H1 (cell line): ENCODE data around the gene CA7. TPM values are rescaled to one million over a fixed set of nuclear protein-coding genes. Genes with fewer than 3 reads are reported as not detected.

ENCODE experiments used
- CTCF ChIA-PET: fragments of 300-600 bp; sonication (Branson Sonifier 250); formaldehyde crosslinking; loops from one replicate; lab custom pipeline; 2021; ENCODE audit not compliant: partially characterized antibody; lab: Charles Lee
- POLR2A ChIA-PET: fragments of 300-600 bp; sonication (Branson Sonifier 250); formaldehyde crosslinking; loops from one replicate; lab custom pipeline; 2021; ENCODE audit warnings: inconsistent platforms; ENCODE audit not compliant: partially characterized antibody; lab: Charles Lee
- DNase-seq, 2 experiments: peaks; one replicate each; pipeline versions ENCODE4 v3.0.0 to v3.0.0-alpha.2; 2010 to 2022; ENCODE audit warnings: low spot score in 2 of 2, low read depth in 1 of 2, mixed read lengths in 1 of 2
- FAIRE-seq: peaks from 2 replicates; lab custom pipeline; 2011; peaks lifted over from hg19 to GRCh38; lab: Jason Lieb, UNC
- H2AFZ ChIP-seq: 2 replicates; pipeline ENCODE4 v1.8.1; 2012; ENCODE audit warnings: low read length, inconsistent platforms
- H2AK5ac ChIP-seq: 2 replicates; pipeline ENCODE4 v1.6.1; 2013; ENCODE audit warnings: low read depth, low read length
- H2BK120ac ChIP-seq: replicated peaks from 2 replicates; pipeline ENCODE3; 2013; ENCODE audit warnings: low read depth, low read length, inconsistent platforms
- H2BK12ac ChIP-seq: 2 replicates; pipeline ENCODE4 v1.6.1; 2013; ENCODE audit warnings: low read depth, low read length
- H2BK15ac ChIP-seq: 2 replicates; pipeline ENCODE4 v1.6.1; 2013; ENCODE audit warnings: low read length
- H2BK20ac ChIP-seq: 2 replicates; pipeline ENCODE4 v1.6.1; 2013; ENCODE audit warnings: low read length
- H2BK5ac ChIP-seq: 2 replicates; pipeline ENCODE4 v1.6.1; 2013; ENCODE audit warnings: low read depth, low read length
- H3K14ac ChIP-seq: 2 replicates; pipeline ENCODE4 v1.6.1; 2013; ENCODE audit warnings: inconsistent platforms; ENCODE audit not compliant: insufficient read length
- H3K18ac ChIP-seq: 2 replicates; pipeline ENCODE4 v1.6.1; 2013; ENCODE audit warnings: low read length; ENCODE audit errors: extremely low read depth
- H3K23ac ChIP-seq: 2 replicates; pipeline ENCODE4 v1.6.1; 2013; ENCODE audit warnings: inconsistent platforms; ENCODE audit not compliant: insufficient read length
- H3K23me2 ChIP-seq: 2 replicates; pipeline ENCODE4 v1.6.1; 2013; ENCODE audit warnings: low read depth, low read length
- H3K27ac ChIP-seq: 2 replicates; pipeline ENCODE4 v1.6.1; 2011; ENCODE audit warnings: low read depth, low read length, inconsistent platforms
- H3K27me3 ChIP-seq, 4 experiments: replicated peaks in 1 of 4; 1 replicate in 1 of 4; 2 replicates in 3 of 4; pipeline versions ENCODE4 v1.6.1 to v1.8.1; 2011 to 2013; ENCODE audit warnings: low read length in 3 of 4, mild to moderate bottlenecking in 3 of 4, inconsistent platforms in 2 of 4, mixed read lengths in 2 of 4, moderate library complexity in 1 of 4; ENCODE audit not compliant: control insufficient read depth in 3 of 4, insufficient read depth in 3 of 4; ENCODE audit errors: extremely low read depth in 1 of 4
- H3K36me3 ChIP-seq, 4 experiments: 2 replicates each; pipeline versions ENCODE4 v1.6.1 to v1.8.1; 2011 to 2013; ENCODE audit warnings: mild to moderate bottlenecking in 4 of 4, low read length in 3 of 4, moderate library complexity in 2 of 4, control low read depth in 1 of 4, inconsistent platforms in 1 of 4; ENCODE audit not compliant: insufficient read depth in 4 of 4, control insufficient read depth in 2 of 4
- H3K4ac ChIP-seq: replicated peaks from 2 replicates; pipeline ENCODE3; 2013; ENCODE audit warnings: low read length, low read depth, mixed read lengths, inconsistent platforms; ENCODE audit not compliant: insufficient read length
- H3K4me1 ChIP-seq, 4 experiments: replicated peaks in 1 of 4; 1 replicate in 1 of 4; 2 replicates in 3 of 4; pipeline versions ENCODE4 v1.6.1 to v1.8.1; 2011 to 2013; ENCODE audit warnings: low read length in 3 of 4, inconsistent platforms in 2 of 4, mixed read lengths in 1 of 4; ENCODE audit not compliant: insufficient read depth in 4 of 4, control insufficient read depth in 3 of 4
- H3K4me2 ChIP-seq, 2 experiments: 2 replicates each; pipeline versions ENCODE4 v1.6.1 to v1.8.1; 2011 to 2013; ENCODE audit warnings: low read depth in 2 of 2, low read length in 2 of 2, control low read depth in 1 of 2, inconsistent platforms in 1 of 2, mild to moderate bottlenecking in 1 of 2; ENCODE audit not compliant: insufficient read depth in 1 of 2
- H3K4me3 ChIP-seq, 4 experiments: fragments of 200-600, 300-600 bp in 1 of 4; sonication (generic), shearing (Covaris generic), sonication (Bioruptor Twin) in 1 of 4; 2 replicates each; pipeline versions ENCODE4 v1.5.1 to v1.8.1; 2011 to 2016; ENCODE audit warnings: low read length in 4 of 4, low read depth in 3 of 4, control low read depth in 2 of 4, inconsistent platforms in 2 of 4, mild to moderate bottlenecking in 2 of 4, mixed read lengths in 1 of 4, moderate library complexity in 1 of 4; ENCODE audit not compliant: insufficient read depth in 2 of 4; ENCODE audit errors: extremely low read depth in 1 of 4
- H3K56ac ChIP-seq: replicated peaks from 2 replicates; pipeline ENCODE3; 2013; ENCODE audit warnings: low read depth, mild to moderate bottlenecking, mixed read lengths, low read length, inconsistent platforms; ENCODE audit not compliant: insufficient read length
- H3K79me1 ChIP-seq: 2 replicates; pipeline ENCODE4 v1.6.1; 2013; ENCODE audit warnings: low read depth, low read length, control low read depth
- H3K79me2 ChIP-seq, 2 experiments: 2 replicates each; pipeline versions ENCODE4 v1.6.1 to v1.8.1; 2012 to 2013; ENCODE audit warnings: low read length in 2 of 2, mild to moderate bottlenecking in 2 of 2, inconsistent platforms in 1 of 2; ENCODE audit not compliant: insufficient read depth in 2 of 2, control insufficient read depth in 1 of 2
- H3K9ac ChIP-seq, 4 experiments: replicated peaks in 1 of 4; 1 replicate in 1 of 4; 2 replicates in 3 of 4; pipeline versions ENCODE4 v1.6.1 to v1.8.1; 2011 to 2013; ENCODE audit warnings: low read depth in 3 of 4, low read length in 3 of 4, control low read depth in 2 of 4, mild to moderate bottlenecking in 2 of 4, moderate library complexity in 2 of 4, inconsistent platforms in 1 of 4; ENCODE audit errors: extremely low read depth in 1 of 4
- H3K9me3 ChIP-seq, 2 experiments: 2 replicates each; pipeline versions ENCODE4 v1.6.1 to v1.8.1; 2012 to 2013; ENCODE audit warnings: mild to moderate bottlenecking in 2 of 2, moderate library complexity in 2 of 2, control low read depth in 1 of 2, inconsistent platforms in 1 of 2, low read depth in 1 of 2, low read length in 1 of 2, mixed read lengths in 1 of 2; ENCODE audit not compliant: insufficient read depth in 2 of 2
- H4K20me1 ChIP-seq, 2 experiments: replicated peaks in 1 of 2; 2 replicates each; pipeline versions ENCODE3 to v1.8.1; 2011 to 2013; ENCODE audit warnings: inconsistent platforms in 2 of 2, low read length in 2 of 2, mild to moderate bottlenecking in 1 of 2; ENCODE audit not compliant: insufficient read depth in 2 of 2, control insufficient read depth in 1 of 2
- H4K5ac ChIP-seq: 2 replicates; pipeline ENCODE4 v1.6.1; 2013; ENCODE audit warnings: low read length, low read depth, mixed read lengths, inconsistent platforms; ENCODE audit not compliant: insufficient read length
- H4K8ac ChIP-seq: 2 replicates; pipeline ENCODE4 v1.8.0; 2013; ENCODE audit warnings: mild to moderate bottlenecking, moderate library complexity, low read length, inconsistent platforms; ENCODE audit not compliant: insufficient read depth; ENCODE audit errors: extremely low read depth
- H4K91ac ChIP-seq: replicated peaks from 2 replicates; pipeline ENCODE3; 2013; ENCODE audit warnings: low read length, mixed read lengths, inconsistent platforms; ENCODE audit not compliant: insufficient read length
- BRCA1 ChIP-seq: IDR thresholded peaks from 2 replicates; pipeline ENCODE4 v1.6.1; 2012; ENCODE audit warnings: low read depth, low read length, improper control_type of control experiment
- CEBPB ChIP-seq: IDR thresholded peaks from 2 replicates; pipeline ENCODE4 v1.6.1; 2012; ENCODE audit warnings: low read depth, low read length
- CHD1 ChIP-seq: IDR thresholded peaks from 2 replicates; pipeline ENCODE4 v1.6.1; 2012; ENCODE audit warnings: low read depth, low read length, improper control_type of control experiment
- CTBP2 ChIP-seq: IDR thresholded peaks from 2 replicates; pipeline ENCODE4 v1.7.0; 2011; ENCODE audit warnings: borderline replicate concordance, mild to moderate bottlenecking, moderate library complexity, mixed read lengths, low read length; ENCODE audit not compliant: insufficient read depth, insufficient read length
- GABPA ChIP-seq: IDR thresholded peaks from 2 replicates; pipeline ENCODE4 v1.6.1; 2011; ENCODE audit warnings: mild to moderate bottlenecking, low read length, moderate library complexity, borderline replicate concordance; ENCODE audit not compliant: insufficient read depth
- KDM5A ChIP-seq: fragments of 200-600 bp; IDR thresholded peaks from 2 replicates; pipeline ENCODE4 v1.7.1; 2012; ENCODE audit warnings: mild to moderate bottlenecking, low read length, inconsistent platforms, mixed read lengths
- NANOG ChIP-seq: IDR thresholded peaks from 2 replicates; pipeline ENCODE4 v1.6.1; 2011; ENCODE audit warnings: low read length, low read depth, mild to moderate bottlenecking, inconsistent platforms; ENCODE audit not compliant: insufficient read depth, poor library complexity, severe bottlenecking
- POLR2AphosphoS5 ChIP-seq: IDR thresholded peaks from 2 replicates; pipeline ENCODE4 v1.6.1; 2011; ENCODE audit warnings: low read depth, low read length
- POU5F1 ChIP-seq: IDR thresholded peaks from 2 replicates; pipeline ENCODE4 v1.6.1; 2011; ENCODE audit warnings: low read depth, mild to moderate bottlenecking, low read length, moderate library complexity
- SIX5 ChIP-seq: IDR thresholded peaks from 2 replicates; pipeline ENCODE4 v1.6.1; 2011; ENCODE audit warnings: mild to moderate bottlenecking, low read depth, low read length
- TCF12 ChIP-seq: IDR thresholded peaks from 2 replicates; pipeline ENCODE4 v1.6.1; 2011; ENCODE audit warnings: low read depth, mild to moderate bottlenecking, low read length
- WGBS, 2 experiments: shearing (Covaris generic) in 1 of 2; methylation state at CpG; one replicate each; pipeline versions ENCODE4 v1.1.6 to v1.1.7; 2013 to 2015; ENCODE audit warnings: low lambda C conversion rate in 2 of 2, mixed read lengths in 2 of 2, inconsistent platforms in 1 of 2, low coverage in 1 of 2, missing lambda C conversion rate in 1 of 2; ENCODE audit not compliant: insufficient replicate concordance in 2 of 2, insufficient coverage in 1 of 2, insufficient read length in 1 of 2; ENCODE audit errors: extremely low coverage in 1 of 2, missing lambda C conversion rate in 1 of 2; 5-methylcytosine and 5-hydroxymethylcytosine counted together
- polyA plus RNA-seq, 7 experiments: library from polyadenylated mRNA; depleted of rRNA in 3 of 7; stranded (reverse) in 5 of 7; unstranded in 2 of 7; fragments of >200 nt in 5 of 7; fragments of 200-250 nt in 2 of 7; gene quantifications; 1 replicate in 5 of 7; 2 replicates in 1 of 7; 4 replicates in 1 of 7; pipeline versions ENCODE4 v1.2.1 to v1.2.3, GENCODE V29; 2011 to 2013; ENCODE audit warnings: missing spikeins in 2 of 7, mixed read lengths in 2 of 7
- total RNA-seq: library from RNA; stranded (reverse); fragmentation: NEBNext Ultra II Directional; extraction: Animal tissue kit (Norgen Biotek cat#: 25700); gene quantifications from 2 replicates; pipeline ENCODE4 v1.2.1, GENCODE V29; 2021

Gene CA7
- total and polyA plus RNA-seq, 2 of the 8 experiments (the other 6 are each of a cell fraction or from before 2014, with no cell fraction given): 1.7 to 2.7 TPM

- Histone ChIP-seq H3K4me1 (peaks cover 0 to 6% (median 3%) of the 10 kb centered on the region in 4 experiments; a peak in 4 of 7 replicates), H3K4me2 (no peak overlapping the region), H4K5ac (no peak overlapping the region), H3K18ac (no peak overlapping the region), H2BK20ac (no peak overlapping the region), H3K9me3 (no peaks in the 10 kb centered on the region), H3K23me2 (no peaks in the 10 kb centered on the region), H3K79me2 (no peaks in the 10 kb centered on the region), H4K8ac (no peak overlapping the region), H3K14ac (no peak overlapping the region), H3K23ac (no peak overlapping the region), H2AFZ (no peak overlapping the region), H3K79me1 (no peaks in the 10 kb centered on the region), H2BK12ac (no peak overlapping the region), H3K9ac (no peak overlapping the region), H2BK5ac (no peak overlapping the region), H2AK5ac (no peak overlapping the region), H3K4me3 (no peak overlapping the region), H2BK120ac (no peak overlapping the region), H3K27ac (no peak overlapping the region), H4K20me1 (no peaks in the 10 kb centered on the region), H2BK15ac (no peak overlapping the region)
- ChIA-PET CTCF (interaction anchor here (1.0 to 42.0 kb wide), 5 partner anchors 14 to 407 kb away, joined by 3 to 1009 read pairs (median 7); partner anchors contain the start of genes CDH16, CES3, CIAO2B and RRAD), POLR2A (interaction anchor here (1.2 to 1.3 kb wide), 2 partner anchors 9 to 42 kb away, joined by 3 to 5 read pairs; no protein-coding TSS in a partner anchor)
- FAIRE-seq: no peak
- TF ChIP-seq BRCA1: no peak
- no peak for TF ChIP-seq GABPA
- TF ChIP-seq NANOG: no peak
- TF ChIP-seq CTBP2: no peak
- no peak for TF ChIP-seq TCF12
- TF ChIP-seq KDM5A: no peak
- TF ChIP-seq POU5F1: no peak
- no peak for TF ChIP-seq POLR2AphosphoS5
- TF ChIP-seq CEBPB: no peak
- TF ChIP-seq CHD1: no peak
- TF ChIP-seq SIX5: no peak
- TF ChIP-seq, all 59 proteins: peak for 0
- no peaks in the 10 kb centered on the region for H3K36me3 ChIP-seq
- no peak for DNase-seq
- H3K56ac ChIP-seq: no peak overlapping the region
- no peak overlapping the region for H3K4ac ChIP-seq
- WGBS, 2 experiments: 92% methylated on average over 10 of the region's 10 CpGs; no CpG with 5 or more reads in 1 of the 2 experiments
- H3K27me3 ChIP-seq: no peaks in the 10 kb centered on the region
- no peak overlapping the region for H4K91ac ChIP-seq
Measured at GRCh38 chr16:66901626-66902025, 57.4 kb downstream of the CA7 start.
